ENCODE results near the gene GNAZ. TPM values are rescaled to one million over a fixed set of nuclear protein-coding genes. Genes with fewer than 3 reads are reported as not detected.

The GNAZ gene
- total and polyA plus RNA-seq, 2 experiments from 2014 or later, result 0.24 to 0.65 TPM

DNA sequence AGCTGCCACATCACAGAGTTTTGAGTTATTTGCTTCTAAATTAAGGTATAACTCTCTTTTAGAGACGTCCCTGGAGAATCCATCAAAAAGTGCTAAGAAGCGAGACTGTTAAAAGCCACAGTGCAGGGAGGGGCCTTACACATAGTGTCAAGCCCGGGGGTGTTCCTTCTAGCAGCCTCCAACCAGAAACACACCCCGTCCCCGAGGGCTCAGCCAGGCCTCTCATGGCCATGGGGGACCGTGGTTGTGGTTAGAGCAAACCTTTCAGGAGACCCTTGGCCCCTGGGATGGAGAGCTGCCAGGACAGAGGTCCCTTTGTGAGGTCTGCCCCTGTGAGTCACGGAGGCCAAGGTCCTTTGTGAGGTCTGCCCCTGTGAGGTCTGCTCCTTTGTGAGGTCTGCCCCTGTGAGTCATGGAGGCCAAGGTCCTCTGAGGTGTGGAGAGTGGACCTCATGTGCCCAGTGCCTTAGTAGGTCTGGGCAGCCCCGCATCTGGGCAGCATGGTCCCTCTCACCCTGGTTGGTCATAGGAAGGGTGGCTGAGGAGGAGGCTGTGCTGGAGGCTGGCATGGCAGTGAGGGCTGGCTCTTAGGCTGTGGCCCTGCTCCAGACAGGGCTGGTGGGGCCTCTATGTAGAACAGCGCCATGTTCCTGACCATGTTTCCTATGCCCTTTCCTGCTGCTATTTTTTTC lies 5.4 kb downstream of the GNAZ start:
- no peak overlapping the region for H3K27ac ChIP-seq
- DNase-seq, result no peak
- no peaks in the 10 kb centered on the region for H4K20me1 ChIP-seq (ENCODE audit: insufficient read depth)
- no peaks in the 10 kb centered on the region for H3F3A ChIP-seq (ENCODE audit: insufficient read depth)
- H3K4me2 ChIP-seq (ENCODE audit: unreplicated experiment), result no peak overlapping the region
- TF ChIP-seq EZH2phosphoT487 (IDR thresholded peaks at IDR 0.05; ENCODE audit: insufficient read depth, low read depth) (no peak), EZH2 (IDR thresholded peaks at IDR 0.05; ENCODE audit: insufficient read depth, poor library complexity, severe bottlenecking) (no peak)
- H3K4me3 ChIP-seq, result no peak overlapping the region
- H3K4me1 ChIP-seq (ENCODE audit: insufficient read depth), result no peaks in the 10 kb centered on the region
- H3K9me3 ChIP-seq (ENCODE audit: low read depth), result no peaks in the 10 kb centered on the region
- H3K9ac ChIP-seq, result no peak overlapping the region
- 73 to 75% methylated on average over 9 of the region's 9 CpGs for WGBS, 2 experiments (ENCODE audit: low coverage in 1 of 2, low lambda C conversion rate in 2 of 2, missing lambda C conversion rate in 2 of 2)
- no peaks in the 10 kb centered on the region for H3K79me2 ChIP-seq (ENCODE audit: insufficient read depth)
- in situ Hi-C loops (cut with MboI), result no loop called here
- H3K36me3 ChIP-seq (ENCODE audit: low read depth), result no peaks in the 10 kb centered on the region
- H2AFZ ChIP-seq, result no peak overlapping the region
- no peaks in the 10 kb centered on the region for H3K27me3 ChIP-seq (replicated peaks; ENCODE audit: insufficient read depth)
- H3K9me2 ChIP-seq (ENCODE audit: insufficient read depth), result no peaks in the 10 kb centered on the region

DNA sequence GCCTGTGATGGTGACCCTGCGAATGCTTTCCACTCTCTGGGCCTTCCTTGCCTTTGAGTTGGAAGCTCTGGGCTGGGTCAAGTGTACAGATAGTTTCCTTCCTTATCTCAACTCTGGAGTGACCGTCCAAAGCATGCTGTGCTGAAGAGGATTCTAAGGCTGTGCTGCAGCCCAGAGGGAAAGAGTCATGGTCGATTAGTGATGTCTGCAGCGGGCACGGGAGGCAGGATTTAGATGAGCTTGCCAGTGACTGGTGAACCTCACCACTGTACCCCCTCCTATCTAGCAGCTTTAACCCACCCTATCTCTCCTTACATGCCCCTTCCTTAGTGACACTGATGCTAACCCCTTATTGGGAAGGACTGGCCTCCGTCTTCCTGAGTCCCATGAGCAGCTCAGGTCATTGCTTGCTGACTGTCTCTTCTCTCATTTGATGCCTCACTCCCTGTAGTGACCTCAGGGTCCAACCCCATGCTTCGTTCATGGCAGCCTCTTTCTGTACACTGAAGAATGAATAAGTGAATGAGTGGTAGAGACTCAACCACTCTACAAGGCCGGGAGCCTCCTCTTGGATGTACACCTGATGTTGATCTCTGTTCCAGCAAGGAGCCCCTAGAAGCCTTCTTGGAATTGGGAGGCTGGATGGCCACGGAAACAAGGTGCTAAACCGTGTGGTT lies 6.7 kb downstream of the GNAZ start:
- in situ Hi-C loops (cut with MboI), result no loop called here
- 76 to 77% methylated on average over 10 of the region's 10 CpGs for WGBS, 2 experiments (ENCODE audit: low coverage in 1 of 2, low lambda C conversion rate in 2 of 2, missing lambda C conversion rate in 2 of 2)
- H3K4me1 ChIP-seq (ENCODE audit: insufficient read depth), result no peaks in the 10 kb centered on the region
- no peak overlapping the region for H2AFZ ChIP-seq
- H3K27ac ChIP-seq, result no peak overlapping the region
- no peaks in the 10 kb centered on the region for H3K36me3 ChIP-seq (ENCODE audit: low read depth)
- TF ChIP-seq EZH2phosphoT487 (IDR thresholded peaks at IDR 0.05; ENCODE audit: insufficient read depth, low read depth), result no peak
- no peak overlapping the region for H3K4me2 ChIP-seq (ENCODE audit: unreplicated experiment)
- H3K4me3 ChIP-seq, result no peak overlapping the region
- H3K27me3 ChIP-seq (replicated peaks; ENCODE audit: insufficient read depth), result no peaks in the 10 kb centered on the region
- no peaks in the 10 kb centered on the region for H3F3A ChIP-seq (ENCODE audit: insufficient read depth)
- H3K9ac ChIP-seq, result no peak overlapping the region
- no peaks in the 10 kb centered on the region for H3K9me2 ChIP-seq (ENCODE audit: insufficient read depth)
- H4K20me1 ChIP-seq (ENCODE audit: insufficient read depth), result no peaks in the 10 kb centered on the region
- H3K79me2 ChIP-seq (ENCODE audit: insufficient read depth), result no peaks in the 10 kb centered on the region
- DNase-seq, result no peak
- no peaks in the 10 kb centered on the region for H3K9me3 ChIP-seq (ENCODE audit: low read depth)

GRCh38 chr22:23077627-23078461 lies 7.5 kb downstream of the GNAZ start:
- Histone ChIP-seq H3K9ac (no peak overlapping the region), H3K4me1 (ENCODE audit: insufficient read depth) (no peaks in the 10 kb centered on the region), H3K9me3 (ENCODE audit: low read depth) (no peaks in the 10 kb centered on the region), H3K27me3 (replicated peaks; ENCODE audit: insufficient read depth) (no peaks in the 10 kb centered on the region), H3F3A (ENCODE audit: insufficient read depth) (no peaks in the 10 kb centered on the region), H3K4me2 (ENCODE audit: unreplicated experiment) (no peak overlapping the region), H4K20me1 (ENCODE audit: insufficient read depth) (no peaks in the 10 kb centered on the region), H3K4me3 (no peak overlapping the region), H3K36me3 (ENCODE audit: low read depth) (no peaks in the 10 kb centered on the region), H3K27ac (no peak overlapping the region), H2AFZ (no peak overlapping the region), H3K9me2 (ENCODE audit: insufficient read depth) (no peaks in the 10 kb centered on the region), H3K79me2 (ENCODE audit: insufficient read depth) (no peaks in the 10 kb centered on the region)
- DNase-seq, result no peak
- WGBS, 2 experiments (ENCODE audit: low coverage in 1 of 2, low lambda C conversion rate in 2 of 2, missing lambda C conversion rate in 2 of 2), result 74 to 76% methylated on average over 11 of the region's 11 CpGs
- in situ Hi-C loops (cut with MboI), result no loop called here
- TF ChIP-seq EZH2 (IDR thresholded peaks at IDR 0.05; ENCODE audit: insufficient read depth, poor library complexity, severe bottlenecking), result no peak
- no peak for TF ChIP-seq EZH2phosphoT487 (IDR thresholded peaks at IDR 0.05; ENCODE audit: insufficient read depth, low read depth)

DNA sequence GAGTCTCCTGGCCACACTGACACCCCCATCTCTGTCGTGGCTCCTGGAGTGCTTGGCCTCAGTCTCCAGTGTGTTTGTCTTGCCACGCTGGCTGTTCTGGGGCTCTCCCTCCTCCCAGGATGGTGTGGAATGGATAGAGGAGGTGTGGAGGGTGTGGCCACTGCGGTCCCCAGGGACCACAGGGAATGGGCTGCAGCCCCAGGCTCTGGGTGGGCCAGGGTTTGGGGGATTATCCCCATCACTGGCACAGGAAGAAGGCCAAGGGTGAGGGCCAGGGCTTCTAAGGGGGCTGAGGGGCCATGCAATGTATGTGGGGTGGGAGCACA lies 8.1 kb downstream of the GNAZ start:
- Histone ChIP-seq H3K36me3 (ENCODE audit: low read depth) (no peaks in the 10 kb centered on the region), H3K27ac (no peak overlapping the region), H3K27me3 (replicated peaks; ENCODE audit: insufficient read depth) (no peaks in the 10 kb centered on the region), H3F3A (ENCODE audit: insufficient read depth) (no peaks in the 10 kb centered on the region), H3K4me2 (ENCODE audit: unreplicated experiment) (no peak overlapping the region), H3K9ac (no peak overlapping the region), H3K4me1 (ENCODE audit: insufficient read depth) (no peaks in the 10 kb centered on the region), H3K9me3 (ENCODE audit: low read depth) (no peaks in the 10 kb centered on the region), H2AFZ (no peak overlapping the region), H3K79me2 (ENCODE audit: insufficient read depth) (no peaks in the 10 kb centered on the region), H4K20me1 (ENCODE audit: insufficient read depth) (no peaks in the 10 kb centered on the region), H3K9me2 (ENCODE audit: insufficient read depth) (no peaks in the 10 kb centered on the region), H3K4me3 (no peak overlapping the region)
- in situ Hi-C loops (cut with MboI), result no loop called here
- 46 to 48% methylated on average over 2 to 3 of the region's 3 CpGs for WGBS, 2 experiments (ENCODE audit: low coverage in 1 of 2, low lambda C conversion rate in 2 of 2, missing lambda C conversion rate in 2 of 2)
- TF ChIP-seq EZH2 (IDR thresholded peaks at IDR 0.05; ENCODE audit: insufficient read depth, poor library complexity, severe bottlenecking), result no peak
- no peak for TF ChIP-seq EZH2phosphoT487 (IDR thresholded peaks at IDR 0.05; ENCODE audit: insufficient read depth, low read depth)
- DNase-seq, result no peak
